Activated naive CD4-positive, alpha-beta T cell treated with anti-CD3 and anti-CD28 coated beads, Interleukin-2, amount 50 U/mL, for 16 hours (primary cell): ENCODE data around the gene PDGFRB.

Source experiments
- DNase-seq: peaks from one replicate; pipeline ENCODE4 v3.0.0-alpha.2; 2020

The PDGFRB gene

GRCh38 chr5:150080696-150081435, 74.8 kb downstream of the PDGFRB start:
- DNase-seq: no peak

GRCh38 chr5:150079909-150080461, 75.7 kb downstream of the PDGFRB start:
- DNase-seq: no peak

GRCh38 chr5:150078802-150079689, 76.6 kb downstream of the PDGFRB start:
- DNase-seq: no peak

- no peak for DNase-seq
Observed at GRCh38 chr5:150077996-150078801, 77.4 kb downstream of the PDGFRB start.

- no peak for DNase-seq
Observed at GRCh38 chr5:150077060-150077459, 78.6 kb downstream of the PDGFRB start.

GRCh38 chr5:150075806-150076205, 79.8 kb downstream of the PDGFRB start:
- DNase-seq: no peak

GRCh38 chr5:150075233-150075632, 80.4 kb downstream of the PDGFRB start:
- no peak for DNase-seq

- DNase-seq: no peak
Observed at GRCh38 chr5:150073677-150074076, 82.0 kb downstream of the PDGFRB start.

GRCh38 chr5:150073086-150073625, 82.5 kb downstream of the PDGFRB start:
- no peak for DNase-seq

- no peak for DNase-seq
Observed at GRCh38 chr5:150070821-150071220, 84.8 kb downstream of the PDGFRB start.

- no peak for DNase-seq
Observed at GRCh38 chr5:150069672-150070627, 85.7 kb downstream of the PDGFRB start.

- DNase-seq: no peak
Observed at GRCh38 chr5:150068961-150069645, 86.5 kb downstream of the PDGFRB start.

- DNase-seq: no peak
Observed at GRCh38 chr5:150068472-150068871, 87.2 kb downstream of the PDGFRB start.

GRCh38 chr5:150068071-150068470, 87.6 kb downstream of the PDGFRB start:
- no peak for DNase-seq

- no peak for DNase-seq
Observed at GRCh38 chr5:150067405-150067960, 88.2 kb downstream of the PDGFRB start.

GRCh38 chr5:150066901-150067396, 88.7 kb downstream of the PDGFRB start:
- no peak for DNase-seq

GRCh38 chr5:150066436-150066835, 89.2 kb downstream of the PDGFRB start:
- no peak for DNase-seq

- no peak for DNase-seq
Observed at GRCh38 chr5:150065886-150066285, 89.8 kb downstream of the PDGFRB start.

- DNase-seq: no peak
Observed at GRCh38 chr5:150065346-150065745, 90.3 kb downstream of the PDGFRB start.

- DNase-seq: no peak
Observed at GRCh38 chr5:150064681-150065220, 90.9 kb downstream of the PDGFRB start.
